Cardiac muscle cell (in vitro differentiated cells and primary cell): ENCODE data around the gene SSBP2. TPM values are rescaled to one million over a fixed set of nuclear protein-coding genes. Genes with fewer than 3 reads are reported as not detected.

Experiments
- DNase-seq, 2 donors: peaks; one replicate each; pipeline versions ENCODE4 v3.0.0 to v3.0.0-alpha.2; 2010 to 2017; ENCODE audit warnings: low read depth in 1 of 2, low spot score in 1 of 2
- H3K27ac ChIP-seq: fragments of 200-600 bp; sonication (generic); 2 replicates; pipeline ENCODE4 v1.5.1; 2016
- H3K27me3 ChIP-seq: fragments of 200-600 bp; sonication (generic); 2 replicates; pipeline ENCODE4 v1.6.0; 2016; ENCODE audit warnings: control low read depth
- H3K36me3 ChIP-seq: fragments of 200-600 bp; sonication (generic); 2 replicates; pipeline ENCODE4 v1.5.1; 2016; ENCODE audit warnings: control low read depth
- H3K4me1 ChIP-seq: fragments of 200-600 bp; sonication (generic); 2 replicates; pipeline ENCODE4 v1.8.1; 2017; ENCODE audit warnings: low read depth, mild to moderate bottlenecking, mixed run types
- H3K4me3 ChIP-seq: fragments of 200-600 bp; sonication (generic); 2 replicates; pipeline ENCODE4 v1.5.1; 2016; ENCODE audit warnings: mild to moderate bottlenecking
- H3K9me3 ChIP-seq: fragments of 200-600 bp; sonication (generic); 2 replicates; pipeline ENCODE4 v1.5.1; 2017; ENCODE audit warnings: low read depth, mild to moderate bottlenecking, control low read depth
- polyA plus RNA-seq: library from polyadenylated mRNA; unstranded; fragments of >200 nt; fragmentation: Nextera tagmentation; extraction: Ambion mirVana; gene quantifications from 2 replicates; pipeline ENCODE4 v1.2.1, GENCODE V29; 2016
- total RNA-seq: library from RNA; depleted of rRNA; stranded (reverse); fragments of >200 nt; gene quantifications from 2 replicates; pipeline ENCODE4 v1.2.3, GENCODE V29; 2016
- TF ChIP-seq, protein P1 (sequence below): IDR thresholded peaks from 2 replicates; pipeline ENCODE4 v1.5.1; 2012; ENCODE audit warnings: low read depth, mild to moderate bottlenecking, low read length

SSBP2 gene
- total and polyA plus RNA-seq, 2 experiments from 2014 or later = 117 to 174 TPM

DNA sequence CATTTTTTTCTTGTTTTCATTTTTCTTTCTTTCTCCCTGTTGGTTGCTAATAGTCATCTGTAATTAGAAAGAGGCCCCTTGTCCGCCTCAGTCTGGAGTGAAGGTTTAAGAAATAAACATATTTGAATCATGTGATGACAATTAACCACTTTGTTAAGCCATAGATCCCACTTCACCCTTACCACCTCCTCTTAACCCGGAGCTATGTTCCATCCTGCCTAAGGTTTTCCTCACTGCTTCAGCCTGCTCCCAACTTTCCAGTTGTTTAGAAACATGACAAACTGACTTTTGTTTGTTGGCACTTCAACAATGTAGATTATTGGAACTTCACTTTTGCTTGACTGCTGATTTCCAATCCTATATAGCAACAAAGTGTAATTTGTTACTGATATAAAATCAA lies 37.4 kb upstream of the SSBP2 start:
- DNase-seq = peak in 1 of 2 donors; percentile 49
- Histone ChIP-seq H3K27ac (peak overlapping the region; percentile 32), H3K4me1 (peaks cover 16% of the 10 kb centered on the region), H3K9me3 (no peaks in the 10 kb centered on the region), H3K4me3 (no peak overlapping the region), H3K36me3 (no peaks in the 10 kb centered on the region), H3K27me3 (no peaks in the 10 kb centered on the region)
- TF ChIP-seq, protein P1, sequence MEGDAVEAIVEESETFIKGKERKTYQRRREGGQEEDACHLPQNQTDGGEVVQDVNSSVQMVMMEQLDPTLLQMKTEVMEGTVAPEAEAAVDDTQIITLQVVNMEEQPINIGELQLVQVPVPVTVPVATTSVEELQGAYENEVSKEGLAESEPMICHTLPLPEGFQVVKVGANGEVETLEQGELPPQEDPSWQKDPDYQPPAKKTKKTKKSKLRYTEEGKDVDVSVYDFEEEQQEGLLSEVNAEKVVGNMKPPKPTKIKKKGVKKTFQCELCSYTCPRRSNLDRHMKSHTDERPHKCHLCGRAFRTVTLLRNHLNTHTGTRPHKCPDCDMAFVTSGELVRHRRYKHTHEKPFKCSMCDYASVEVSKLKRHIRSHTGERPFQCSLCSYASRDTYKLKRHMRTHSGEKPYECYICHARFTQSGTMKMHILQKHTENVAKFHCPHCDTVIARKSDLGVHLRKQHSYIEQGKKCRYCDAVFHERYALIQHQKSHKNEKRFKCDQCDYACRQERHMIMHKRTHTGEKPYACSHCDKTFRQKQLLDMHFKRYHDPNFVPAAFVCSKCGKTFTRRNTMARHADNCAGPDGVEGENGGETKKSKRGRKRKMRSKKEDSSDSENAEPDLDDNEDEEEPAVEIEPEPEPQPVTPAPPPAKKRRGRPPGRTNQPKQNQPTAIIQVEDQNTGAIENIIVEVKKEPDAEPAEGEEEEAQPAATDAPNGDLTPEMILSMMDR = no peak

DNA sequence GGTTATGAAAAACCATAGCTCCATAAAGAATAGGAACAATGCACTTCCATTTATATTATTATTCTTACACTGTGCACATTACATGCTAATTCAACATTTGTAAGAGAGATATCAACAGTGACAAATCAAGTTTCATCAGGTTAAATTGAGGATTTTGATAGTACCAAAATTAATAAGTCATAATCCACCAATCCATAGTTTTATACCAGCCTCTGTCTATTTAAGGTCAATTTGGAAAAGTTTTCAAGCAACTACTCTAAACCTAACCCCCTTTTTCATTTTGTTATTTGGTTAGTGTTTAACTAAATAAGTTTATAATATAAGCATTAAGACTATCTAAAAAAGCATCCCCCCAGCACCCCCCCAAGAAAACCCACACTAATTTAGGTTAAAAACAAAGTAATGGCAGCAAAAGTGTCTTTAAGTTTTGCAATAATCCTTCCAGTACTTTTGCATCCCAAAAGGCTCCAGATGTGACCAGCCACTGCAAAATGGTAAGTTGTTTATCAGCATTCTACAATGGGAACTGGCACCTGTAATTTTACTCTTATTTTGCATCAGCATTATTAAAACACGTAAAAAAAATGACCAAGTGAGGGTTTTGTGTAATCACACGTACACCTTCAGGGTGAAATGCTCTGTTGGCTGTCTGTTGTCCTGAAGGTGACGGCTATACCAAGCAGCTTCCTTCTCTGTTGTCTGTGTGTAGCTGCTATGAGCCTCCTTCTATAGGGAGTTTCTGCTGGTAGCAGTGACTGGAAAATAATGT lies 36.8 kb upstream of the SSBP2 start:
- peak; percentile 50 to 91 for DNase-seq
- H3K36me3 ChIP-seq = no peaks in the 10 kb centered on the region
- no peaks in the 10 kb centered on the region for H3K9me3 ChIP-seq
- H3K4me3 ChIP-seq = no peak overlapping the region
- no peaks in the 10 kb centered on the region for H3K27me3 ChIP-seq
- H3K4me1 ChIP-seq = peaks cover 16% of the 10 kb centered on the region
- H3K27ac ChIP-seq = peak overlapping the region; percentile 32
- TF ChIP-seq, protein P1 = no peak

DNA sequence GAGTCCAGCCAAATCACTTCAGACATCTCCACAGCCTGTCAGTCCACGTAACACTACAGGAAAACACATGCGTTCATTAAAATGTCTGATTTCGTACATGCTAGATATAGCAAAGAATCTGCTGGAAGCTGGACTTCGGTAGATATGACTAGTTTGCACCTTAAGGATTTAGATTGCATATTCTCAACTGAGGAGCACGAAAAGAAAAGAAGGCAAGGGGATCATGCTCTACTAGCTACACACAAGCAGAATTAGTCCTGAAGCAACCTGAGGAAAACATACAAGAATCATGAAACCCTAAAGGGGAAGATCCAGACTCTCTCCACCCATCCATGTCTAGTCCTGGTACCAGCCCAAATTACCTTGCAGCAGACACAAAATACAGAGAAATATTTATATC lies 36.1 kb upstream of the SSBP2 start:
- TF ChIP-seq, protein P1 = no peak
- DNase-seq = peak in 1 of 2 donors; percentile 42
- H3K27me3 ChIP-seq = no peaks in the 10 kb centered on the region
- H3K9me3 ChIP-seq = no peaks in the 10 kb centered on the region
- no peaks in the 10 kb centered on the region for H3K36me3 ChIP-seq
- peaks cover 16% of the 10 kb centered on the region for H3K4me1 ChIP-seq
- no peak overlapping the region for H3K27ac ChIP-seq
- H3K4me3 ChIP-seq = no peak overlapping the region

DNA sequence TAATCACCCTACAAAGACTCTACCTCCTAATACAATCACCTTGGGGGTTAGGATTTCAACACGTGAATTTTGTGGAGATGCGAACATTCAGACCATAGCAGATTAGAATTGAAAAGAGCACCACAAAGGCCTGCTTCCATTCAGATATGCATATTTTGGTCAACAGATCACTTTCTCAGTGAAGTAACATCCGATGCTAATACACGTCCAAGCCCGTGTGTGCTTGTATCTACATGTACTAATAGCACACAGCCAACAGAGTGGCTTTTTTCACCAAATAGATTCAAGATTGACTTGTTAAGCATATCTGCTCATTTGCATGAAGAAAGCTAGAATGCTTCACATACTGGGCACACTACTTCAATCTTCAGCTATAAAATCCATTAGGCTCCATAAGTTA lies 35.6 kb upstream of the SSBP2 start:
- no peaks in the 10 kb centered on the region for H3K36me3 ChIP-seq
- H3K27me3 ChIP-seq = no peaks in the 10 kb centered on the region
- H3K9me3 ChIP-seq = no peaks in the 10 kb centered on the region
- peaks cover 16% of the 10 kb centered on the region for H3K4me1 ChIP-seq
- no peak overlapping the region for H3K27ac ChIP-seq
- no peak for DNase-seq
- TF ChIP-seq, protein P1 = no peak
- H3K4me3 ChIP-seq = no peak overlapping the region

DNA sequence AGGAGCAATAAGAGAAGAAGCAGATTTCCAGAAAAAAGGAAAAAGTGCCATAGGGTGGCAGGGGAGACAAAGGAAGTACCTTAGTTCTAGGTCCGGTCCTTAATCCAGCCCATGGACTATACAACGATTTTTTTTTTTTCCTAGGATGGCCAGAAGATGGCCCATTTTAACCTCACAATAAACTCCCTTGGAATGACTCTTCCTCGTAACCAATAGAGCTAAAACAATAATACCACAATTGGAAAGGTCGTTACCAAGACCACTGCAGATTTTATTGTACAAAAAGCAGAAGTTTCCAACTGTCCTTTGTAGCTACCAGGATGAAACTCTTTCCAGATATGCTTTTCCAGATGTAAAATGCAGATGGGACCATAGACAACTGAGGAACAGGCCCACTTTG lies 34.4 kb upstream of the SSBP2 start:
- Histone ChIP-seq H3K4me3 (no peak overlapping the region), H3K9me3 (no peaks in the 10 kb centered on the region), H3K36me3 (no peaks in the 10 kb centered on the region), H3K27ac (no peak overlapping the region), H3K4me1 (peaks cover 16% of the 10 kb centered on the region), H3K27me3 (no peaks in the 10 kb centered on the region)
- TF ChIP-seq, protein P1 = no peak
- DNase-seq = no peak
